Mesothelial cell of epicardium (in vitro differentiated cells): ENCODE measurements around the gene ERI2. TPM values are rescaled to one million over a fixed set of nuclear protein-coding genes. Genes with fewer than 3 reads are reported as not detected.

Experiments used
- DNase-seq, 2 experiments: peaks; one replicate each; pipeline ENCODE4 v3.0.0; 2021; ENCODE audit warnings: low spot score in 2 of 2; ENCODE audit not compliant: unreplicated experiment in 2 of 2
- H3K27ac Mint-ChIP-seq: 2 replicates; pipeline ENCODE4 v1.8.0; 2021; ENCODE audit warnings: mixed read lengths
- H3K27me3 Mint-ChIP-seq: 2 replicates; pipeline ENCODE4 v1.8.0; 2021; ENCODE audit warnings: low read depth, mixed read lengths
- H3K36me3 Mint-ChIP-seq: 2 replicates; pipeline ENCODE4 v1.8.0; 2021; ENCODE audit warnings: mixed read lengths
- H3K4me1 Mint-ChIP-seq: 2 replicates; pipeline ENCODE4 v1.8.0; 2021; ENCODE audit warnings: mixed read lengths
- H3K4me3 Mint-ChIP-seq: 2 replicates; pipeline ENCODE4 v1.8.0; 2021; ENCODE audit warnings: mild to moderate bottlenecking, moderate library complexity, mixed read lengths
- H3K9me3 Mint-ChIP-seq: 2 replicates; pipeline ENCODE4 v1.8.0; 2021; ENCODE audit warnings: mixed read lengths
- total RNA-seq: library from RNA; stranded (reverse); gene quantifications from 3 replicates; pipeline ENCODE4 v1.2.1, GENCODE V29; 2021
- TF ChIP-seq, protein P1 (sequence below): fragments of 200-600 bp; sonication (generic); IDR thresholded peaks from one replicate; pipeline ENCODE4 v1.5.0; 2021; ENCODE audit warnings: antibody characterized with exemption; ENCODE audit not compliant: unreplicated experiment

The ERI2 gene
- total RNA-seq, 1 donor from 2014 or later, result 18.9 TPM

DNA sequence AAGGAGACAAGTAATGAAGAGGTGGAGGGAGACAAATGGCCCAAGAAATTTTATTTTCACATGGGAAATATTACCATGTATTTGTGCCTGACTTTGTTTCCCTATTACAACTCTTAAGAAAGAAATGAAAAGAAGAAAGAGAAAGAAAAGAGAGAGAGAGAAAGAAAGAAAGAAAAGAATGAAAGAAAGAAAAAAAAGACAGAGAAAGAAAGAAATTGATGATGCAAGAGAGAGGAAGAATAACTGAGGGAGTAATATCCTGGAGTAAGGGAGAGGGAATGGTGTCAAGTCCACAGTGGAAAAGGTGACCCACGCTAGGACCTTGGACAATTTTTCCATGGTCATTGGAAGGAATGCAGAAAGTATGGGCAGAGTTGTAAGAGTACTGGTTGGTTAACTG is 52.5 kb downstream of the ERI2 start:
- Mint-ChIP-seq H3K27ac (no peak overlapping the region), H3K27me3 (no peaks in the 10 kb centered on the region), H3K36me3 (peaks cover 16% of the 10 kb centered on the region)

DNA sequence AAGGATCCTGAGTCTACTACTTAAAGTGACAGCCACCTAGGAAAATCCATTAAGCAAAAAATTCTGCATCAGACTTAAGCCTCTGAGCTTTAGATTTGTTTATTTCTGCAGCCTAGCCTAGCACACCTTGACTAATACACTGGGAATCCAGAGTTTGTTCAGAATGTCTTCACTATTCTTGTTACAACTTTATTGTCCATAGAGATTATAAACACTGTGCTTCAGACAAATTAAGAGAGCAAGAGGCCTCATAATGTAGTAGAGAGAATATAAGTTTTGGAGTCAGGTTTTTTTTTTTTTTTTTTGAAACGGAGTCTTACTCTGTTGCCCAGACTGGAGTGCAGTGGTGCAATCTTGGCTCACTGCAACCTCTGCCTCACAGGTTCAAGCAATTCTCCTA is 55.7 kb downstream of the ERI2 start:
- no peak for DNase-seq
- Mint-ChIP-seq H3K9me3 (peaks cover 14% of the 10 kb centered on the region), H3K36me3 (peaks cover 26% of the 10 kb centered on the region), H3K27ac (no peak overlapping the region), H3K4me3 (no peak overlapping the region), H3K4me1 (no peaks in the 10 kb centered on the region), H3K27me3 (no peaks in the 10 kb centered on the region)
- TF ChIP-seq, protein P1, sequence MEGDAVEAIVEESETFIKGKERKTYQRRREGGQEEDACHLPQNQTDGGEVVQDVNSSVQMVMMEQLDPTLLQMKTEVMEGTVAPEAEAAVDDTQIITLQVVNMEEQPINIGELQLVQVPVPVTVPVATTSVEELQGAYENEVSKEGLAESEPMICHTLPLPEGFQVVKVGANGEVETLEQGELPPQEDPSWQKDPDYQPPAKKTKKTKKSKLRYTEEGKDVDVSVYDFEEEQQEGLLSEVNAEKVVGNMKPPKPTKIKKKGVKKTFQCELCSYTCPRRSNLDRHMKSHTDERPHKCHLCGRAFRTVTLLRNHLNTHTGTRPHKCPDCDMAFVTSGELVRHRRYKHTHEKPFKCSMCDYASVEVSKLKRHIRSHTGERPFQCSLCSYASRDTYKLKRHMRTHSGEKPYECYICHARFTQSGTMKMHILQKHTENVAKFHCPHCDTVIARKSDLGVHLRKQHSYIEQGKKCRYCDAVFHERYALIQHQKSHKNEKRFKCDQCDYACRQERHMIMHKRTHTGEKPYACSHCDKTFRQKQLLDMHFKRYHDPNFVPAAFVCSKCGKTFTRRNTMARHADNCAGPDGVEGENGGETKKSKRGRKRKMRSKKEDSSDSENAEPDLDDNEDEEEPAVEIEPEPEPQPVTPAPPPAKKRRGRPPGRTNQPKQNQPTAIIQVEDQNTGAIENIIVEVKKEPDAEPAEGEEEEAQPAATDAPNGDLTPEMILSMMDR, result no peak

More for the DNA sequence above, 52.5 kb downstream of the ERI2 start:
- no peak for DNase-seq
- H3K9me3 Mint-ChIP-seq, result no peaks in the 10 kb centered on the region
- TF ChIP-seq, protein P1, result no peak
- H3K4me1 Mint-ChIP-seq, result no peaks in the 10 kb centered on the region
- H3K4me3 Mint-ChIP-seq, result no peak overlapping the region

DNA sequence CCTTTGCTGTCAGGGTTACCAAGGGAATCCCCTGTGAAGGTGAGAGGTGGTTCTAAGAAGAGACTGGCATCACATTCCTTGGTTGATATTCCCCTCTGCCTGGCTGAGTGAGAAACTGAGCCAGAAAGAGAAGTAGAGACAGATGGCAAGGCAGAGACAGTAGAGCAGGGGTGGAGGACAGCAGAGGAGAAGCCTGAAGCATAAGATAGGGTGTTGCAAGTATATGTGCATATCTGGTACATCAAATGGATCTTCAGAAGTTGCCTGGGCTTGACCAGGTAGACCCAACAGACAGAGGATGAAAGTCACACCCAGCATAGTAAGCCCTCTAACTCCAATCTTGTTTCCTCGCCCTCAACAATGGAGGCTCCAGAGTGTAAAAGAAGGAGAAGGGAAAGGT is 56.8 kb downstream of the ERI2 start:
- Mint-ChIP-seq H3K27me3 (no peaks in the 10 kb centered on the region), H3K4me3 (no peak overlapping the region), H3K27ac (no peak overlapping the region), H3K9me3 (peaks cover 14% of the 10 kb centered on the region), H3K36me3 (peaks cover 20% of the 10 kb centered on the region), H3K4me1 (peaks cover 2% of the 10 kb centered on the region)
- TF ChIP-seq, protein P1, result no peak
- no peak for DNase-seq

GRCh38 chr16:20747030-20747816 is 59.0 kb downstream of the ERI2 start:
- peaks cover 2% of the 10 kb centered on the region for H3K4me1 Mint-ChIP-seq
- TF ChIP-seq, protein P1, result no peak
- DNase-seq, result no peak
- no peak overlapping the region for H3K4me3 Mint-ChIP-seq
- peaks cover 14% of the 10 kb centered on the region for H3K9me3 Mint-ChIP-seq
- H3K36me3 Mint-ChIP-seq, result peaks cover 15% of the 10 kb centered on the region
- no peaks in the 10 kb centered on the region for H3K27me3 Mint-ChIP-seq
- no peak overlapping the region for H3K27ac Mint-ChIP-seq

DNA sequence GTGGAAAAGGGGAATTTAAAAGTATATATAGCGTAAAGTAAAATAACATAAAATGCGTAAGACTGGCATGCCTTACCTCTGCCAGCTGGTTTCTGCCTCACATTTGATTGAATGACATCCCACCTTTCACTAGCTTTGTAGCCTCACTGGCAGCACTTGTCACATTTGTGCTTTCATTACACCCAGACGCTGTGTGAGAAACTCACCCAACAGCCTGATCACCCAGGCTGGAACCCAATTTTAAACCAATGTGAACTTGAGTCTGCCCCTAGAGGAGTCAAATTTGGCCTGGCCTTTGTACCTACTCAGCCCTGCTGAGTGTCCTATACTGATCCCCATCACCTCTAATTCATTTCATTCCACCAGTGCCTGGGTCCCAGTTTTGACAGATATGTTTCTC is 59.8 kb downstream of the ERI2 start:
- Mint-ChIP-seq H3K9me3 (peaks cover 14% of the 10 kb centered on the region), H3K36me3 (peaks cover 14% of the 10 kb centered on the region), H3K27me3 (no peaks in the 10 kb centered on the region), H3K4me1 (peaks cover 2% of the 10 kb centered on the region), H3K4me3 (no peak overlapping the region), H3K27ac (no peak overlapping the region)
- TF ChIP-seq, protein P1, result no peak
- DNase-seq, result no peak

Other genes with a start within 250 kb of the ERI2 start
- gene ACSM2B, start 230.1 kb downstream of the ERI2 start, total RNA-seq, result not detected in 3 replicates
- 0.66 to 0.97 TPM (median 0.76 TPM) in 3 replicates for gene ACSM1, start 108.8 kb downstream of the ERI2 start, total RNA-seq
- 35.5 to 38.8 TPM (median 37.9 TPM) in 3 replicates for gene THUMPD1, start 64.7 kb downstream of the ERI2 start, total RNA-seq
- gene ACSM3, start 42.5 kb downstream of the ERI2 start, total RNA-seq, result 115 to 122 TPM (median 118 TPM) in 3 replicates
- gene REXO5, start 55 bp upstream of the ERI2 start, total RNA-seq, result 4.0 to 5.1 TPM (median 5.0 TPM) in 3 replicates
- 10.8 to 12.4 TPM (median 12.0 TPM) in 3 replicates for gene DCUN1D3, start 93.9 kb upstream of the ERI2 start, total RNA-seq
- 14.7 to 16.0 TPM (median 15.9 TPM) in 3 replicates for gene LYRM1, start 94.3 kb upstream of the ERI2 start, total RNA-seq